GM12874 (cell line): ENCODE results near the gene C1QTNF6.

ENCODE experiments used
- TF ChIP-seq, protein P1 (sequence below): IDR thresholded peaks from 2 replicates; pipeline ENCODE4 v1.5.1; 2011; ENCODE audit warnings: low read depth, mild to moderate bottlenecking, control low read depth, low read length, moderate library complexity; ENCODE audit not compliant: insufficient read depth

C1QTNF6 gene

DNA sequence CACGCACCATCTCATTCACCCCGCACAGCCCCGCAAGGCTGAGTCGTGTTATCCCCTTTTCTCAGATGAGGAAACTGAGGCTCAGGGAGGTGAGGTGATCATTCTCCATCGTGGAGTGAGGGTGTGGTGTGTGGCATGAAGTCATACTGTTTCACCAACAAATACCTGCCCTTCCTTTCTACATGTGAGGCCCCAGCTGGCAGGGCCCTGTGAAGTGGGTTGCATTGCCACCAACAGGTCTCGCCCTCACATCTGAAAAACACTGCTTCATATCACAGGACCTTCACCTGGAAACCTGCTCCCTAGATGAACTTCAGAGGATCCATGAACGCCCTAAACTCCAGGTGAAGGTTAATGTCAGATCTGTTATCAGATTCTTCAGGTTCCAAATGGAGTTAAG is 19.9 kb upstream of the C1QTNF6 start:
- TF ChIP-seq, protein P1, sequence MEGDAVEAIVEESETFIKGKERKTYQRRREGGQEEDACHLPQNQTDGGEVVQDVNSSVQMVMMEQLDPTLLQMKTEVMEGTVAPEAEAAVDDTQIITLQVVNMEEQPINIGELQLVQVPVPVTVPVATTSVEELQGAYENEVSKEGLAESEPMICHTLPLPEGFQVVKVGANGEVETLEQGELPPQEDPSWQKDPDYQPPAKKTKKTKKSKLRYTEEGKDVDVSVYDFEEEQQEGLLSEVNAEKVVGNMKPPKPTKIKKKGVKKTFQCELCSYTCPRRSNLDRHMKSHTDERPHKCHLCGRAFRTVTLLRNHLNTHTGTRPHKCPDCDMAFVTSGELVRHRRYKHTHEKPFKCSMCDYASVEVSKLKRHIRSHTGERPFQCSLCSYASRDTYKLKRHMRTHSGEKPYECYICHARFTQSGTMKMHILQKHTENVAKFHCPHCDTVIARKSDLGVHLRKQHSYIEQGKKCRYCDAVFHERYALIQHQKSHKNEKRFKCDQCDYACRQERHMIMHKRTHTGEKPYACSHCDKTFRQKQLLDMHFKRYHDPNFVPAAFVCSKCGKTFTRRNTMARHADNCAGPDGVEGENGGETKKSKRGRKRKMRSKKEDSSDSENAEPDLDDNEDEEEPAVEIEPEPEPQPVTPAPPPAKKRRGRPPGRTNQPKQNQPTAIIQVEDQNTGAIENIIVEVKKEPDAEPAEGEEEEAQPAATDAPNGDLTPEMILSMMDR: no peak

DNA sequence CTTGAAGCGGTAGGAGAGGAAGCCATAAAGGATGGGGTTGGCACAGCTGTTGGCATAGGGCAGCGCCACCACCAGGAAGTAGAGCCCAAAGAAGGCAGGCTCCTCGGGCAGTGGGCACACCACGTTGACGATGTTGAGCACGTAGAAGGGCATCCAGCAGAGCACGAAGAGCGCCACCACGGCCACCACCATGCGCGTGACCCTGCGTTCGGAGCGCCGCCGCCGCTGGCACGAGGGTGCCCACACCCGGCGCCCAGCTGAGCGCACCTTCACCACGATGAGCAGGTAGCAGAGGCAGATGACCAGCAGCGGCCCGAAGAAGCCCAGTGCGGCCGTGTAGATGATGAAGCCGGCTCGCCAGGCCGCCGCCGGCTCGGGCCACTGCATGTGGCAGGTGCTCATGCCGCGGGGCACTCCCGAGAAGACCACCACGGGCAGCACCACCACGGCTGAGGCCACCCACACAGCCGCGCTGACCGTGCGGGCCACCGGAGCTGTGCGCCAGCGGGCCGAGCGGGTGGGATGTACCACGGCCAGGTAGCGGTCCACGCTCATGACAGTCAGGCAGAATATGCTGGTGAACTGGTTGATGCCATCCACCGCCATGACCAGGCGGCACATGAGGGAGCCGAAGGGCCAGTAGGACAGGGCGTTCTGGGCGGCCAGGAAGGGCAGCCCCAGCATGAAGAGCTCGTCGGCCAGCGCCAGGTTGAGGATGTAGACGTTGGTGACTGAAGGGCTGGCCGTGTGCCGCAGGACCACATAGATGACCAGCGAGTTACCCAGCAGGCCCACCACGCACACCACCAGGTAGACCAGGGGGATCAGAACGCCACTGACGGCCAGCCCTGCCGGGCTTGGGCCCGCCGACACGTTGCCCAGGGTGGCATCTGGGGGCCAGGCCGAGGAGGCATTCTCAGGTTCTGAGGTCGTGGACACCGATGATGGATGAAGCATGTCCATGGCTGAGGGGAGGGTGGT is 19.1 kb upstream of the C1QTNF6 start:
- TF ChIP-seq, protein P1: no peak

DNA sequence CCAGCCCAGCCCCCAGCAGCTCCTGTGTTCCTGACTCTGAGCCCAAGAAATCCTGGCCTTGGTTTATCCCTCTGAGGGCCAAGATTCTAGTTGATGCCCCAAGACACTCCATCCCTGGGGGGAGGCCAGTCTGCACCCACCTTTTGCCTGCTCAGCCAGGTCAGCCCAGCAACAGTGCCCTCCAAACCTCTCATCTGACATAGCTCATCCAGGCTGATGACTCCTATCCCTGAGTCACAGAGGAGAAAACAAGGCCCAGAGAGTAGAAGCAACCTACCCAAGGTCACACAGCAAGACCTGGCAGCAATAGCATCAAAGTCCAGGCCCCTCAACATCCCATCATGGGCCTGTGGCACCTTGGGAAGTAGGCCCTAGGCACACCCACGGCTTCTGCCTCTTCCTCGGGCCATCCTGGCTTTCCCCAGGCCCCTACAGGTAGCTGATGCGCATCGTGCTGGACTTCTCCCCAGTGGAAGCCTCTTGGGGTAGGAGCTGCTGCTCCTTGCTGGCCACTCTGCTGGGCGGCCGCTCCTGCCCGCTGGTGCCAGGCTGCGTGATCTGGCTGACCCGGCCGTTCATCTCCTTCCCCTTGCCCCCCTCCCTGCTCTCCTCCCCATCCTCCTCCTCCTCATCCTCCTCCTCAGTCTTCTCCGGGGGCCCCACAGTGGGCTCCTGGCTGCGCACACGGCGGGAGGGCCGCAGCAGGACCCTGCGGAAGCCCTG is 18.2 kb upstream of the C1QTNF6 start:
- TF ChIP-seq, protein P1: no peak

DNA sequence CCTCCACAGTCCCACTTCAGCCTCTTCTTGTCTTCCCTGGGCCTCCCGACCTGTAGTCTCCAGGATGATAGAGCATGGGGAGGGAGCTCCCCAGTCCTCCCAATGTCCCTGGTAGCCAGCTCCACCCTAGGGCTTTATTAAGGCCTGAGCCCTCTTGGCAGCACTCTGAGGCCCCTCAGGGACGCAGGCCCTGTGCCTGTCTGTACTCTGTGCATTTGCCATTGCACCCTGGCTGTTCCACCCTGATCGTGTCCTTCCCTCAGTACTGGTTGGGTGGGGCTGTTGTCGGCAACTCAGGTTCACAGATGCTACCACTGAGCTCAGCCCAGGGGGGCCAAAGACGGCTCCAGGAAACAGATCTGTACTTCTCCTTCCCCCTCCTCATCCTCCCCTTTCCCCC is 17.0 kb upstream of the C1QTNF6 start:
- TF ChIP-seq, protein P1: no peak

DNA sequence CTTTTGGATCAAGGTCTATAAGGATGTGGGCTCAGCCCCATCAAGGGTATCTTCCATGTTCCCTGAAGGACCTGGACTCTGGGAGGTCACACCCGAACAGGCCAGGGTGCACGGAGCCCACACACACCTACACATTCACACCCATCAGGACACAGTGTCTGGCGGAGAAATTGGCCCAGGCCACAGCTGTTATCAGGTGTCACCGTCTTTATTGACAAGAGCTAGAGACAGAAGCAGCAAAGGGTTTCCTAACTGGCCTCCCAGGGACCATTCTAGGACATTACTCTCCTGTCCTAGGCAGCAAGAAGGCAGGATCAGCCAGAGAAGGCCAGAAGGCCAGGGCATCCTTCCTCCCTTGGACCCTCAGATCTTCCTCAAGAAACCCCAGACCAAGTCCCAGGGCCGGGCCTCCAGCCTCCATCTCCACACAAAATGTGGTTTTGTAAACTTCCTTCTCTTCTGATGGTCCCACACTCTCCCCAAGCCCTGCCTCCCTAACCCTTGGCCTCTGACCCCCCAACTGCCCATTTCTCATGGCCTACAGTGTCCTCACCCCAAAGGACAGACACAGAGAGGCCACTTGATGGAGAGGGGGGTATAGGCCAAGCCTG is 16.1 kb upstream of the C1QTNF6 start:
- TF ChIP-seq, protein P1: no peak

DNA sequence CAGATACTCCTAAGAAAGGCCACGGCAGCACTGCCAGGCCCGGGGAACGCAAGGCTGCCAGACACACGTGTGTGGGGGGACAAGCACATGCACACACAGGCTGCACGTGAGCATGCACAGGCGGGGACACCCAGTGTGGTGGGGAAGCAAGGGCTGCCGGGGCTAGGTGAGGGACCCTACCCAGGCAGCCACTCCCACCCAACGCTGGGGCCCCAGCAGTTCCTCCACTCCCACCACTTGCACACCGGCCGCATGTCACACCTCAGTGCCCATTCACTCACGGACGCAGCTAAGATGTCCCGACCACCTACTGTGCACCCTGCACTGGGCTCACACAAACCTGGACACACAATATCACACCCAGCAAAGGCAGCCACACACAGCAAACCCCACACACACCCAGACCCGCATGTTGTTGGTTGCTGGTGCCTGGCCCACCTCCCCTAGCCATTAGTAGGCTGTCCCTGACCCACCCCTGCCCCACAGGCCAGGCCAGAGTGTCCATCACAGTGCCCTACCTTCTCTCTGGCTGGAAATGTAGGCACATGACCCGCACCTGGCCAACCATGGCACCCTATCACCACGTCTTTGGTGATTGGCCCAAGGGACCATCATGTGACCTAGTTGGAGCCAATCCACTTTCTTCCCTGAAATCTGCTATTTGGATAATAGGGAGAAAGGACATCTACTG is 15.5 kb upstream of the C1QTNF6 start:
- TF ChIP-seq, protein P1: no peak
